HG03196 (cell line): ENCODE measurements around the gene HDAC5.
"Not testable (repeated sequence)": the region's sequence is repeated elsewhere in the genome, so short reads cannot be mapped to it uniquely, and the experiment has no call there.

ENCODE experiments used
- ATAC-seq: cut with Tn5 transposase; IDR thresholded peaks from one replicate; pipeline ENCODE4 v1.9.1; 2021; ENCODE audit not compliant: unreplicated experiment

Gene HDAC5

GRCh38 chr17:44037471-44037870, 86.0 kb downstream of the HDAC5 start:
- no peak for ATAC-seq

- not testable (repeated sequence) for ATAC-seq
Observed at GRCh38 chr17:44034688-44035087, 88.8 kb downstream of the HDAC5 start.

GRCh38 chr17:44033861-44034408, 89.5 kb downstream of the HDAC5 start:
- no peak for ATAC-seq

- ATAC-seq = no peak
Observed at GRCh38 chr17:44030482-44030881, 93.0 kb downstream of the HDAC5 start.

GRCh38 chr17:44029736-44030135, 93.7 kb downstream of the HDAC5 start:
- no peak for ATAC-seq
